ENCODE results near the gene LYZL6.

DNA sequence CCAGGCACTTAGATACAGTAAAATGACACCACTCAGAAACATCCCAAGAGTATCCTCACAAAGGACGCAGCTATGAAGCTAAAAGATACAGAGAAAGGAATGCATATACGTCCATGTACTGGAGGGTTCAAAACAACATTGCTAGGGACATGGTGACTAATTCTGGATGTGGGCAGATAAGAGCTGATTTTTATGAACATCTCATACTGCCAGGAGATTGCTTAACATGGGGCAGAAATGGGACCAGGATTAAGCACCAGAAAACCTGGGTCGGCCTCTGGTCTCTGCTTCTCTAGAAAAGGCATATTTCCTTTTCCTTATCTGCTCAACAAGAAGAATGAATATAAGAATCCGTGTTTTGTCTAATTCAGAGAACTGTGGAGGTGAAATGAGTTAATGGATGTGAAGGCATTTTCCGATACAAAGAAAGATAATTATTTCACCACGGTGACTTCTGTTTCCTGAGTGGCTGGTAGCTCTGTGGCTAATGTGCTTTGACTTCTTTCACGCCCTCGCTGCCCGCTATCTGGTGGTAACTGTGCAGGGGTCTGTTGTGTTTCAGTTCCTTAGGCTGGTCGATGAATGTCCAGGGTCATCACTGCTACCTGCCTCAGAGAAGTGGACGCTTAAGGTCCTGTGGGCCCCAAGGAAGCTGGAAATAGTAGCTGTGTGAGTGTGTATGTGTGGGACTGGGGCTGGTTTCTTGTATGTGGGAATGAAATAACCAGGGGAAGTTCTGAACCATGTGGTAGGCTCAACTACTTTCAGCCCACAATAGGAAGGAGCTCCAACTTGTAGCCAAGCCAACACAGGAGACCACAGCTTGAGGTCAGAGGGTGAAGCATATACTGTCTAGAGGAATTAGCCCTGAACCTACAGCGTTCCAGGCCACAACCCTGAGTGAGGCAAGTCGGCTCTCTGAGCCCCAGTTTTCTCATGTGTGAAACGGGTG lies 47.6 kb downstream of the LYZL6 start:
- TF ChIP-seq GABPB1 (CRISPR knock-in tag; IDR thresholded peaks at IDR 0.05), result no peak
- TF ChIP-seq, protein P1, sequence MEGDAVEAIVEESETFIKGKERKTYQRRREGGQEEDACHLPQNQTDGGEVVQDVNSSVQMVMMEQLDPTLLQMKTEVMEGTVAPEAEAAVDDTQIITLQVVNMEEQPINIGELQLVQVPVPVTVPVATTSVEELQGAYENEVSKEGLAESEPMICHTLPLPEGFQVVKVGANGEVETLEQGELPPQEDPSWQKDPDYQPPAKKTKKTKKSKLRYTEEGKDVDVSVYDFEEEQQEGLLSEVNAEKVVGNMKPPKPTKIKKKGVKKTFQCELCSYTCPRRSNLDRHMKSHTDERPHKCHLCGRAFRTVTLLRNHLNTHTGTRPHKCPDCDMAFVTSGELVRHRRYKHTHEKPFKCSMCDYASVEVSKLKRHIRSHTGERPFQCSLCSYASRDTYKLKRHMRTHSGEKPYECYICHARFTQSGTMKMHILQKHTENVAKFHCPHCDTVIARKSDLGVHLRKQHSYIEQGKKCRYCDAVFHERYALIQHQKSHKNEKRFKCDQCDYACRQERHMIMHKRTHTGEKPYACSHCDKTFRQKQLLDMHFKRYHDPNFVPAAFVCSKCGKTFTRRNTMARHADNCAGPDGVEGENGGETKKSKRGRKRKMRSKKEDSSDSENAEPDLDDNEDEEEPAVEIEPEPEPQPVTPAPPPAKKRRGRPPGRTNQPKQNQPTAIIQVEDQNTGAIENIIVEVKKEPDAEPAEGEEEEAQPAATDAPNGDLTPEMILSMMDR (IDR thresholded peaks at IDR 0.05), result no peak
